Neural cell (in vitro differentiated cells): ENCODE measurements around the gene PGAM2.

Experiments
- EP300 ChIP-seq: fragments of 450-650 bp; conservative IDR thresholded peaks from 2 replicates; pipeline ENCODE4 v1.6.1; 2014; ENCODE audit warnings: antibody characterized with exemption, mild to moderate bottlenecking, moderate library complexity; ENCODE audit not compliant: poor library complexity, severe bottlenecking
- EZH2 ChIP-seq: fragments of 200-600, 300-800 bp; shearing (Covaris generic), sonication (generic); IDR thresholded peaks from 2 replicates; pipeline ENCODE4 v1.6.1; 2014; ENCODE audit warnings: antibody characterized with exemption, low read length, borderline replicate concordance, mild to moderate bottlenecking; ENCODE audit not compliant: insufficient read depth, poor library complexity, severe bottlenecking
- MXI1 ChIP-seq: fragments of 450-650 bp; conservative IDR thresholded peaks from 2 replicates; pipeline ENCODE4 v1.6.1; 2014; ENCODE audit warnings: antibody characterized with exemption, mild to moderate bottlenecking; ENCODE audit not compliant: poor library complexity, severe bottlenecking
- TF ChIP-seq, protein P1 (sequence below): fragments of 450-650 bp; IDR thresholded peaks from 2 replicates; pipeline ENCODE4 v1.5.1; 2014; ENCODE audit warnings: antibody characterized with exemption, mild to moderate bottlenecking, moderate library complexity; ENCODE audit not compliant: poor library complexity, severe bottlenecking
- TF ChIP-seq, protein P2 (sequence below): IDR thresholded peaks from 2 replicates; pipeline ENCODE4 v1.6.1; 2012; ENCODE audit warnings: borderline replicate concordance

DNA sequence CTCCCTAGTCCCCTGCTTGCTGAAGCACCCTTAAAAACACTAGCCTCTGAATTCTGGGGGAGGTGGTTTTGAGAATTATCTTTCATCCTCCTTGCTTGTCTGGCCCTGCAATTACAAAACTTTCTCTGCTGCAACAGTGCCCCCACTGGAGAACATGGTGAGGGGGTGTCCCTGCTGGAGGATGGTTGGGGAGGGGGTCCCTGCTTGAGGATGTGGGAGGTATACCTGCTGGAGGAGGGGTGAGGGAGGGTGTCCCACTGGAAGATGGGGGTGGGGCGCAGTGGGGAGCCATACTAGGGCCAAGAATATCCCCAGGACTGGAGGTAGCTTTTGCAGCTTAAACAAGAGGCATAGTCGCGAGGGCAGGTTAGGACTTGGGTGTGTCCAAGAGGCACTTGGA, 20.2 kb upstream of the PGAM2 start:
- TF ChIP-seq, protein P1, sequence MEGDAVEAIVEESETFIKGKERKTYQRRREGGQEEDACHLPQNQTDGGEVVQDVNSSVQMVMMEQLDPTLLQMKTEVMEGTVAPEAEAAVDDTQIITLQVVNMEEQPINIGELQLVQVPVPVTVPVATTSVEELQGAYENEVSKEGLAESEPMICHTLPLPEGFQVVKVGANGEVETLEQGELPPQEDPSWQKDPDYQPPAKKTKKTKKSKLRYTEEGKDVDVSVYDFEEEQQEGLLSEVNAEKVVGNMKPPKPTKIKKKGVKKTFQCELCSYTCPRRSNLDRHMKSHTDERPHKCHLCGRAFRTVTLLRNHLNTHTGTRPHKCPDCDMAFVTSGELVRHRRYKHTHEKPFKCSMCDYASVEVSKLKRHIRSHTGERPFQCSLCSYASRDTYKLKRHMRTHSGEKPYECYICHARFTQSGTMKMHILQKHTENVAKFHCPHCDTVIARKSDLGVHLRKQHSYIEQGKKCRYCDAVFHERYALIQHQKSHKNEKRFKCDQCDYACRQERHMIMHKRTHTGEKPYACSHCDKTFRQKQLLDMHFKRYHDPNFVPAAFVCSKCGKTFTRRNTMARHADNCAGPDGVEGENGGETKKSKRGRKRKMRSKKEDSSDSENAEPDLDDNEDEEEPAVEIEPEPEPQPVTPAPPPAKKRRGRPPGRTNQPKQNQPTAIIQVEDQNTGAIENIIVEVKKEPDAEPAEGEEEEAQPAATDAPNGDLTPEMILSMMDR = no peak
- TF ChIP-seq EP300 (no peak), MXI1 (no peak), EZH2 (no peak)
- TF ChIP-seq, protein P2, sequence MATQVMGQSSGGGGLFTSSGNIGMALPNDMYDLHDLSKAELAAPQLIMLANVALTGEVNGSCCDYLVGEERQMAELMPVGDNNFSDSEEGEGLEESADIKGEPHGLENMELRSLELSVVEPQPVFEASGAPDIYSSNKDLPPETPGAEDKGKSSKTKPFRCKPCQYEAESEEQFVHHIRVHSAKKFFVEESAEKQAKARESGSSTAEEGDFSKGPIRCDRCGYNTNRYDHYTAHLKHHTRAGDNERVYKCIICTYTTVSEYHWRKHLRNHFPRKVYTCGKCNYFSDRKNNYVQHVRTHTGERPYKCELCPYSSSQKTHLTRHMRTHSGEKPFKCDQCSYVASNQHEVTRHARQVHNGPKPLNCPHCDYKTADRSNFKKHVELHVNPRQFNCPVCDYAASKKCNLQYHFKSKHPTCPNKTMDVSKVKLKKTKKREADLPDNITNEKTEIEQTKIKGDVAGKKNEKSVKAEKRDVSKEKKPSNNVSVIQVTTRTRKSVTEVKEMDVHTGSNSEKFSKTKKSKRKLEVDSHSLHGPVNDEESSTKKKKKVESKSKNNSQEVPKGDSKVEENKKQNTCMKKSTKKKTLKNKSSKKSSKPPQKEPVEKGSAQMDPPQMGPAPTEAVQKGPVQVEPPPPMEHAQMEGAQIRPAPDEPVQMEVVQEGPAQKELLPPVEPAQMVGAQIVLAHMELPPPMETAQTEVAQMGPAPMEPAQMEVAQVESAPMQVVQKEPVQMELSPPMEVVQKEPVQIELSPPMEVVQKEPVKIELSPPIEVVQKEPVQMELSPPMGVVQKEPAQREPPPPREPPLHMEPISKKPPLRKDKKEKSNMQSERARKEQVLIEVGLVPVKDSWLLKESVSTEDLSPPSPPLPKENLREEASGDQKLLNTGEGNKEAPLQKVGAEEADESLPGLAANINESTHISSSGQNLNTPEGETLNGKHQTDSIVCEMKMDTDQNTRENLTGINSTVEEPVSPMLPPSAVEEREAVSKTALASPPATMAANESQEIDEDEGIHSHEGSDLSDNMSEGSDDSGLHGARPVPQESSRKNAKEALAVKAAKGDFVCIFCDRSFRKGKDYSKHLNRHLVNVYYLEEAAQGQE = no peak
